GM21423 (cell line): Measurements from ENCODE around the gene LACTB.
A peak's percentile ranks its signal among the peaks of the same experiment; 100 is the strongest.

ENCODE experiments used
- ATAC-seq: cut with Tn5 transposase; IDR thresholded peaks from one replicate; pipeline ENCODE4 v1.9.1; 2021; ENCODE audit warnings: mild to moderate bottlenecking, moderate library complexity; ENCODE audit not compliant: unreplicated experiment

LACTB gene

GRCh38 chr15:63122002-63122875 is 578 bp downstream of the LACTB start:
- ATAC-seq: peak; percentile 86

DNA sequence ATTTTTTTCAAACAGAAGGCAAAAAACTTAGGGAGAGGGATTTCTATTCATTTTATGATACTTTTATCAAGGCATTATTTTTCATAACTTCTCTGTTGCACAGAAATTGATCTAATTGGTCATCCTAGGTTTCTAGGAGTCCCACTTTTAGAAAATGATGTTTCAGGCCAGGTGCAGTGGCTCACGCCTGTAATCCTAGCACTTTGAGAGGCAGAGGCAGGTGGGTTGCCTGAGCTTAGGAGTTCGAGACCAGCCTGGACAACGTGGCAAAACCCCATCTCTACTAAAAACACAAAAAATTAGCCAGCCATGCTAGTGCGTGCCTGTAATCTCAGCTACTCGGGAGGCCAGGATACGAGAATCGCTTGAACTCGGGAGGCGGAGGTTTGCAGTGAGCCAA is 2.8 kb downstream of the LACTB start:
- ATAC-seq: no peak

DNA sequence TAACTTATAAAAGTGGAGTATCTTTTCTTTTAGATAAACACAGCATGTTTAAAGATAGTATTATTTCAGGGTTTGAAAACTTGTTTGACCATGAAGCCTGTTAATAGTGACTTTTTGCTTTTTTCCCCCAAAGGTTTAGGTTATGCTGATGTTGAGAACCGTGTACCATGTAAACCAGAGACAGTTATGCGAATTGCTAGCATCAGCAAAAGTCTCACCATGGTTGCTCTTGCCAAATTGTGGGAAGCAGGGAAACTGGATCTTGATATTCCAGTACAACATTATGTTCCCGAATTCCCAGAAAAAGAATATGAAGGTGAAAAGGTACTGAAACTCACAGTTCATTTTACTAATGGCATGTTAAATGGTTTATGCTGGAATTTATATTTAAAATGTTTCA is 5.1 kb downstream of the LACTB start:
- no peak for ATAC-seq

DNA sequence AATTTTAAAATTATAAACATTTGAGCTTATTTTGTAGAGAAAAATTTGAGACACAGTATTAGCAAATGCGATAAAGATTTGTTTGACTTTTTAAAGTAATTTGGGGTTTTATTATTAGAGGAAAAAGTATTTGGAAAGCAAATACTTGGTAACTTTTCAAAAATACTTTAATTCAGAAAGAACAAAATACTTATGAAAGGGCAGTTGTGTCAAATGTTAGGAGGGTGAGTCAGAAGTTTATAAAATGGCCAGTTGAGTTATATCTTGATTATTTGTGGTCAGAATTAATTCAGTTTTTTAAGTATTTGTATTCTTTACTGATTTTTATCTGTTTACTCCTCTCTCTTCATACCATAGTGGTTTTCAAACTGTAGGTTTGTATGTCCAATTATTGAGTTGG is 12.1 kb downstream of the LACTB start:
- no peak for ATAC-seq

GRCh38 chr15:63134245-63134985 is 12.8 kb downstream of the LACTB start:
- ATAC-seq: no peak

- no peak for ATAC-seq
Observed at GRCh38 chr15:63135281-63135680, 13.6 kb downstream of the LACTB start.

- no peak for ATAC-seq
Observed at GRCh38 chr15:63135804-63136203, 14.1 kb downstream of the LACTB start.

DNA sequence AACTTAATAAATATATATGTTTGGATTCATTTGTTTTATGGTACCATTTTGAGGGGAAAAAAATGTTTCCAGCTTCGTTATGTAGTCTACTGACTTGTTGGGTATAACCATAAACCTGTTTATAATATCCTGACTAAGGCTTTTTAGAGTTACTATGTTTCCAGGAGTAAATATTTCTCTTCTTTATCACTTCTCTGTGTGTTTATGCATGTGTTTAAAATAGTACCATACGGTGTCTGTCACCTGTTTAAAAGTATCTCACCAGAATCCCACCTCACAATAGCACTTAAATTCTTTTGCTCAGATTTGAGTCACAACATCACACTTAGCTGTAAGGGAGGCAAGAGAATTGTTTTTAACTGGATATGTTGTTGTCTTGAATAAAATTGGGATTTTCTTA is 15.1 kb downstream of the LACTB start:
- no peak for ATAC-seq

DNA sequence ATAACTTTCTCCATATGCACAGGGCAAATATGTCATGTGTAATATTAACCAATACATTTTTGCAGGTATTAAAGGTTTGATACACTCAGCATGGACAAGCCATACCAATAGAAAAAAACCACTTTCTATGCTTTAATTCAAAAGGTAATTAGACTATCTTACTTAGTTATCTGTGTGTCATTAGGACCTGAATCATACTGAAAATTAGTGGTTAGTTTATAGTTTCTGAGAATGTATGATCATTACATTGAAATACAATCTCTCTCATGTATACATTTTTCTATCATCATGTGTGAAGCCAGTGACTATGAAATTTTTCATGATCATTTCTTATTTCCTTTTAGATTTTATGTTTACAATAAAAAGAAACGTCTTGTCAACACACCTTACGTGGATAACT is 19.3 kb downstream of the LACTB start:
- no peak for ATAC-seq

GRCh38 chr15:63145426-63145825 is 23.8 kb downstream of the LACTB start:
- no peak for ATAC-seq

- no peak for ATAC-seq
Observed at GRCh38 chr15:63146684-63147083, 25.0 kb downstream of the LACTB start.

DNA sequence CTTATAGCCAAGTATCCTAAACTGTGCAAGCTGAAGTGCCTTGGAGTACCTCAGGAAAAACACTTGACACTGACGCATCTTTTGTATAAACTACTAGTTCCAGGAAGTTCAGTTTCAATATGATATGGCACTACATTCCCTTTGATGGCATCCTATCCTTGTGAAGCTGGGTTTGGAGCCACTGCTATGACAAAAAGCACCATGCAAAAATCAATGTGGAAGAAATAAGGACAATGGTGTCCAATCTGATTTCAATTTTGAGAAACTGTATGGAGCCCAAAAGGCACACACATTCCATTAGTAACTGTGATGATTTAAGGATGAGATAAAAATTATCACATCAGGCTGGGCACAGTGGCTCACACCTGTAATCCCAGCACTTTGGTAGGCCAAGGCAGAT is 30.0 kb downstream of the LACTB start:
- ATAC-seq: no peak

DNA sequence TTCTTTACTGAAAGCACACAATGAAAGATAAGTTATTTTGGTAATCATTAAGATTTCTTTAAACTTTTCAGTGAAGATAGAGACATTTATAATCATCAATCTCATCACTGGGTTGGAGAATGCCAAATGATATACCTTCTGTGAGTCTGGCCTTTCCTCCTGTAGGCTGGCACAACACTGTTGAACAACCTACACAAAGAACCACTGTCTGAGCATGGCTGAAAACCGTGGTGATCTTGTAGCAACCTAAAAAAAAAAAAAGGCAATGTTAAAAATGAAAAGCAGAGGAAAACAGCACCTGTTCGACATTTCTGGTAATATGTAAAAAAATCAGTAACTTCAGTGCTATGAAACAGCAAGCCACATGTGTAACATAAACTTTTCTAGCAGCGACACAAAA is 33.8 kb downstream of the LACTB start:
- ATAC-seq: no peak

DNA sequence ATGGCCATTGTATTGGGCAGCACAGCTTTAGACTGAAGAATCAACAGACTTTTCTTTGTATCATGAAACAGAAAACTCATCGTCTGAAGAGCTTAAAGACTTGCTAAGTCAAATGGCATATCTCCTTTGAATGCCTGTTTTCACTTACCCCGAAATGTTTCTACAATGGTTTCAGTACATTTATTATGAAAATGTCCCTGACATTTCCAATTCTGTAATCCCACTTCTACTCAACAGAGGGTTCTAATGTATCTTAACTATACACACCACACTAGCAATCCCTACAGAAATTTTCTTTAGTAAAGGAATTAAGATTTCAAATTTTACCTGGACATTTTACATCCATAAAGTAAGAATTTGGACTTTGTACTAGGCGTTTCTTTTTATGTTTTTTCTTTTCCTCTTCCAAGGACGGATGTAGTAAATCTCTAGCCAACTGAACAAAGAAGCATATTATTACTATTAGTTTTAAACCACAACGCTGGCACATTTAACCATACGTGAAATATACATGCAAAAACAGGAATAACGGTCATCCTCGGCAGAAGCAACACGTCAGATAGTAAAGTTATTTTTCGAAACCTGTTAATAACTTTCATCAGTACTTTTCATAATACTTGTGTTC is 34.5 kb downstream of the LACTB start:
- ATAC-seq: no peak

GRCh38 chr15:63156755-63157117 is 35.1 kb downstream of the LACTB start:
- ATAC-seq: no peak

DNA sequence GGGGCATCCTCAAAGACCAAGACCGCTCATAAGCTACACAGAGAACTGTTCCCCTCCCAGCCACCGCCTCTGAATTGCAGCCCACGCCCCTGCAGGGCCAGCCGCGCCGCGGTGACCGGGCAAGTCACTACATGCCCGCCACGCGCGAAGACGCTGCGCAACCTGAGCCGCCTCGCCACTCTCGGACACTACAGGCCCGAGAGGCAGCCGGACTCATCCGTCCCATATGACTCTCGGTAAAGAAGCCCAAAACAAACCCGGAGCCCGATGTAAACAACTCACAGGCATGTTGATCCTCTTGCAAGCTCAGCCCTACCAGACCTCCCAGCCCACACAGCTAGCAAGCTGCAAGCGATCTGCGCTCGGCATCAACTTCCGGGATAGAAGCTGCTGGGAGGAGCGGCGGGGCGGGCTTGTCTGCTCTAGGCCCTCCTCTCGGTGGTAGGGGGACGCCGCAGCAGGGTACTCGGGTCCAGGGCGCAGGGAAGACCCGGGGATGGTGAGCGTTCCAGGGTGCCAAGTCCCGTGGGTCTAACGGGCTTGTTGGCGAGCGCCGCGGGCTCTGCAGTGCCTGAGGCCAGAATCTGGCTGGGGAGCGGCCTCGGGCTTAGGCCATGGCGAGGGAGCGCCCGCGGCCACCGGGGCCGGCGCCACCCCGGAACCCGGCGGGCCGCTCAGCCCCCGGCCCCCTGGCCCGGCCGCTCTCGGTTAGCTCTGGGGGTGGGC is 35.6 kb downstream of the LACTB start, which contains the start of gene RPS27L:
TSS of gene RPS27L (minus strand) at position 360 of the 726 bp plus-strand sequence. CDS start at position 288, 72 bp downstream.
- peak; percentile 89 for ATAC-seq

DNA sequence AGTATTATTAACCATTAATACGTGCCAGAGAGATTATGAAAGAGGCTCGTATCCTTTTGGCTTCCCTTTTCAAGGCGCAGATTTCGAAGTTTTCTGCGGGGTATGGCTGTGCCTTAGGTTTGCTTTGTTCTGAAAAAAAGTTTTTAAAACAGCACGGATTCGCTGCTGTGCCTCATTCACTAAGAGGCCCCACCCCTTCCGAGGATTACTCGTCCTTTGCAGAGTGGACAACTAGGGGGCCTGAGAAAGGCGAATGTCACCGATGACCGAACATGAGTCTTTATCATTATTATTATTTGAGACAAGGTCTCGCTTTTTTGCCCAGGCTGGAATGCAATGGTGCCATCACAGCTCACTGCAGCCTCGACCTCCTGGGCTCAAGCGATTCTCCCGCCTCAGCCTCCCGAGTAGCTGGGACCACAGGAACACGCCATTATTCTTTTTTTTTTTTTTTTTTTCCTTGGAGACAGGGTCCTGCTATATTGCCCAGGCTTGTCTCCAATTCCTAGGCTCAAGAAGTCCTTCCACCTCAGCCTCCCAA is 36.3 kb downstream of the LACTB start:
- ATAC-seq: peak; percentile 17

DNA sequence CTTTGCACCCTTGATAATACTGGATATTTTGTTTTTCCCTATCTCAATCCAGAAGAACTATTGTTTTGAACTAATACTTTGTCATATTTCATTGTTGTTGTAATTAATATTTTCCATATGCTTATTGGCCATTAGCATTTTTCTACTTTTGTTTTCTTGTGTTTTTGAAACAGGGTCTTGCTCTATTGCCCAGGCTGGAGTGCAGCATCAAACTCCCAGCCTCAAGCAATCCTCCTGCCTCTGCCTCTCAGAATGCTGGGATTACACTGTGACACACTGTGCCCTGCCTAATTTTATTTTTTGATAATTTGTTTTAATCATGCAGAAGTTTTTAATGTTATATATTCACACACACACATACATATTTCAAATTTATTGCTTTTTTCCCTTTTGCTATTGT is 39.0 kb downstream of the LACTB start:
- ATAC-seq: no peak

DNA sequence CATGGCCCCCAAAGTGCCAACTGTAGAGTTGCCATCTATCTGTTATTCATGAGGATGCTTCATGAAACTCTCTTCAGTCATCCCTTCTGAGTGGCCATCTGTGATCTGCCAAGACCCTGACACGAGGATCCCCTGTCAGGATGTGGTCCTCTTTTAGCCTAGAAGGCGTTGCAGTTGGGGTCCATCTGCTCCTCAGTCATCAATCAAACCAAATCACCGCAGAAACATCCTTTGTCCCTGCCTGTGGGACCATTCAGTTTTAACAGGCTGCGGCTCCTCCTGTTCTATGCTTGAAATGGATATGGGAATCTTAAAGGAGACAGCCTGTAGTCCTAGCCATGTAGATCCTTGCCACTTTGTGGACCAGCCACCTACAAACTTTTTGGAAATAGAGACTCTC is 41.6 kb downstream of the LACTB start:
- no peak for ATAC-seq

- no peak for ATAC-seq
Observed at GRCh38 chr15:63165166-63165859, 43.7 kb downstream of the LACTB start.
